ENCODE results near the gene LRRFIP1.

The LRRFIP1 gene

GRCh38 chr2:237694415-237695194 is 67.2 kb downstream of the LRRFIP1 start:
- no peak for TF ChIP-seq CTCF (IDR thresholded peaks at IDR 0.05; ENCODE audit: low read depth, low read length)
- no peak overlapping the region for H3K27ac ChIP-seq
- H3K4me3 ChIP-seq (ENCODE audit: low read depth, low read length) = no peak overlapping the region

GRCh38 chr2:237695201-237695780 is 67.9 kb downstream of the LRRFIP1 start:
- no peaks in the 10 kb centered on the region for H3K9me3 ChIP-seq (ENCODE audit: severe bottlenecking)
- H3K27ac ChIP-seq = no peak overlapping the region
- no peak overlapping the region for H3K4me3 ChIP-seq (ENCODE audit: low read depth, low read length)
- DNase-seq = no peak
- no peaks in the 10 kb centered on the region for H3K36me3 ChIP-seq
- no peak for TF ChIP-seq CTCF (IDR thresholded peaks at IDR 0.05; ENCODE audit: low read depth, low read length)
- H3K27me3 ChIP-seq (ENCODE audit: insufficient read depth, low read depth, severe bottlenecking) = no peaks in the 10 kb centered on the region

More at GRCh38 chr2:237694415-237695194, 67.2 kb downstream of the LRRFIP1 start:
- H3K27me3 ChIP-seq (ENCODE audit: insufficient read depth, low read depth, severe bottlenecking) = no peaks in the 10 kb centered on the region
- no peaks in the 10 kb centered on the region for H3K9me3 ChIP-seq (ENCODE audit: severe bottlenecking)
- DNase-seq = no peak
- H3K36me3 ChIP-seq = no peaks in the 10 kb centered on the region

GRCh38 chr2:237696461-237696860 is 69.1 kb downstream of the LRRFIP1 start:
- H3K9me3 ChIP-seq (ENCODE audit: severe bottlenecking) = no peaks in the 10 kb centered on the region
- DNase-seq = no peak
- H3K36me3 ChIP-seq = no peaks in the 10 kb centered on the region
- H3K27me3 ChIP-seq (ENCODE audit: insufficient read depth, low read depth, severe bottlenecking) = no peaks in the 10 kb centered on the region
- no peak overlapping the region for H3K4me3 ChIP-seq (ENCODE audit: low read depth, low read length)
- TF ChIP-seq CTCF (IDR thresholded peaks at IDR 0.05; ENCODE audit: low read depth, low read length) = no peak
- no peak overlapping the region for H3K27ac ChIP-seq

GRCh38 chr2:237697586-237698357 is 70.4 kb downstream of the LRRFIP1 start:
- Histone ChIP-seq H3K4me3 (ENCODE audit: low read depth, low read length) (no peak overlapping the region), H3K27me3 (ENCODE audit: insufficient read depth, low read depth, severe bottlenecking) (no peaks in the 10 kb centered on the region), H3K27ac (no peak overlapping the region), H3K36me3 (no peaks in the 10 kb centered on the region), H3K9me3 (ENCODE audit: severe bottlenecking) (no peaks in the 10 kb centered on the region)
- DNase-seq = no peak
- no peak for TF ChIP-seq CTCF (IDR thresholded peaks at IDR 0.05; ENCODE audit: low read depth, low read length)

- DNase-seq = no peak
- H3K4me3 ChIP-seq (ENCODE audit: low read depth, low read length) = no peak overlapping the region
- no peaks in the 10 kb centered on the region for H3K36me3 ChIP-seq
- no peak for TF ChIP-seq CTCF (IDR thresholded peaks at IDR 0.05; ENCODE audit: low read depth, low read length)
- H3K27me3 ChIP-seq (ENCODE audit: insufficient read depth, low read depth, severe bottlenecking) = no peaks in the 10 kb centered on the region
- no peaks in the 10 kb centered on the region for H3K9me3 ChIP-seq (ENCODE audit: severe bottlenecking)
- no peak overlapping the region for H3K27ac ChIP-seq
Observed at GRCh38 chr2:237698358-237698694, 70.9 kb downstream of the LRRFIP1 start.

Measured in WERI-Rb-1 (cell line).